Smooth muscle cell (in vitro differentiated cells): ENCODE measurements around the gene KCNJ14. TPM values are rescaled to one million over a fixed set of nuclear protein-coding genes. Genes with fewer than 3 reads are reported as not detected.
A peak's percentile ranks its signal among the peaks of the same experiment; 100 is the strongest.

Experiments
- DNase-seq: peaks from one replicate; lab custom pipeline; 2025; ENCODE audit not compliant: unreplicated experiment; lab: John Stamatoyannopoulos, UW
- H2AFZ ChIP-seq: fragments of 200-600 bp; sonication (generic); 2 replicates; pipeline ENCODE4 v1.6.0; 2016; ENCODE audit warnings: antibody characterized with exemption, low read depth, mild to moderate bottlenecking
- H3F3A ChIP-seq: fragments of 200-600 bp; sonication (generic); 2 replicates; pipeline ENCODE4 v1.6.0; 2017; ENCODE audit warnings: antibody characterized with exemption, low read depth
- H3K27ac ChIP-seq: fragments of 200-600 bp; sonication (generic); 2 replicates; pipeline ENCODE4 v1.5.1; 2016; ENCODE audit warnings: low read depth, mild to moderate bottlenecking
- H3K27me3 ChIP-seq: fragments of 200-600 bp; sonication (generic); 2 replicates; pipeline ENCODE4 v1.6.1; 2016; ENCODE audit warnings: low read depth, mild to moderate bottlenecking
- H3K36me3 ChIP-seq: fragments of 200-600 bp; sonication (generic); 2 replicates; pipeline ENCODE4 v1.5.1; 2016; ENCODE audit warnings: low read depth
- H3K4me1 ChIP-seq: fragments of 200-600 bp; sonication (generic); 2 replicates; pipeline ENCODE4 v1.5.1; 2016; ENCODE audit warnings: low read depth
- H3K4me2 ChIP-seq: fragments of 200-600 bp; sonication (generic); 2 replicates; pipeline ENCODE4 v1.6.0; 2016; ENCODE audit warnings: mild to moderate bottlenecking
- H3K4me3 ChIP-seq: fragments of 200-600 bp; sonication (generic); 2 replicates; pipeline ENCODE4 v1.5.1; 2016; ENCODE audit warnings: mild to moderate bottlenecking
- H3K79me2 ChIP-seq: fragments of 200-600 bp; sonication (generic); 2 replicates; pipeline ENCODE4 v1.6.0; 2016; ENCODE audit warnings: low read depth, mild to moderate bottlenecking
- H3K9ac ChIP-seq: fragments of 200-600 bp; sonication (generic); 2 replicates; pipeline ENCODE4 v1.6.0; 2016; ENCODE audit warnings: low read depth
- H3K9me3 ChIP-seq: fragments of 200-600 bp; sonication (generic); replicated peaks from 2 replicates; pipeline ENCODE4 v1.5.1; 2016; ENCODE audit warnings: low read depth
- H4K20me1 ChIP-seq: fragments of 200-600 bp; sonication (generic); 2 replicates; pipeline ENCODE4 v1.6.0; 2016; ENCODE audit warnings: low read depth
- WGBS: methylation state at CpG from one replicate; pipeline ENCODE4 v1.1.7; 2016; ENCODE audit warnings: low lambda C conversion rate; 5-methylcytosine and 5-hydroxymethylcytosine counted together
- polyA plus RNA-seq: library from polyadenylated mRNA; unstranded; fragments of >200 nt; fragmentation: Nextera tagmentation; extraction: Ambion mirVana; gene quantifications from 2 replicates; pipeline ENCODE4 v1.2.1, GENCODE V29; 2016
- total RNA-seq: library from RNA; depleted of rRNA; stranded (reverse); fragments of >200 nt; gene quantifications from 2 replicates; pipeline ENCODE4 v1.2.3, GENCODE V29; 2014
- TF ChIP-seq, protein P1 (sequence below): fragments of 200-600 bp; sonication (generic); IDR thresholded peaks from 2 replicates; pipeline ENCODE4 v1.5.1; 2017; ENCODE audit warnings: borderline replicate concordance, mild to moderate bottlenecking, antibody characterized with exemption; ENCODE audit not compliant: insufficient read depth, poor library complexity, severe bottlenecking

Gene KCNJ14
- total and polyA plus RNA-seq, 2 experiments from 2014 or later: 1.7 to 1.8 TPM

DNA sequence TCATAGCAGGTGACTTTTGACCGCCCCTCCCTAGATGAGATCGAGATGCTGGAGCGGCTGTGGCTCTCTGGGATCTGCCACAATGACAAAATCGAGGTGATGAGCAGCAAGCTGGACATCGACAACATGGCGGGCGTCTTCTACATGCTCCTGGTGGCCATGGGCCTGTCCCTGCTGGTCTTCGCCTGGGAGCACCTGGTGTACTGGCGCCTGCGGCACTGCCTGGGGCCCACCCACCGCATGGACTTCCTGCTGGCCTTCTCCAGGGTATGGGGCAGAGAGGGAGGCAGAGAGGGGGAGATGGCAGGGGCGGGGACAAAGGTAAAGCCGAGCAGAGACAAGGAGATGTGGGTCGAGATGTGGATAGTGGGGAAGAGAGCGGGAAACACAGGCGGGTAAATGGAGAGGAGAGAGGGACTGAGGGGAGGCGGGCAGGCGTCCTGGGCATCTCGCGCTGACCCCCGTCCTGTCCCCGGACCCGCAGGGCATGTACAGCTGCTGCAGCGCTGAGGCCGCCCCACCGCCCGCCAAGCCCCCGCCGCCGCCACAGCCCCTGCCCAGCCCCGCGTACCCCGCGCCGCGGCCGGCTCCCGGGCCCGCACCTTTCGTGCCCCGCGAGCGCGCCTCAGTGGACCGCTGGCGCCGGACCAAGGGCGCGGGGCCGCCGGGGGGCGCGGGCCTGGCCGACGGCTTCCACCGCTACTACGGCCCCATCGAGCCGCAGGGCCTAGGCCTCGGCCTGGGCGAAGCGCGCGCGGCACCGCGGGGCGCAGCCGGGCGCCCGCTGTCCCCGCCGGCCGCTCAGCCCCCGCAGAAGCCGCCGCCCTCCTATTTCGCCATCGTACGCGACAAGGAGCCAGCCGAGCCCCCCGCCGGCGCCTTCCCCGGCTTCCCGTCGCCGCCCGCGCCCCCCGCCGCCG lies 13.0 kb upstream of the KCNJ14 start:
- Histone ChIP-seq H3K4me2 (no peak overlapping the region), H3K4me3 (no peak overlapping the region), H3K4me1 (peaks cover 13% of the 10 kb centered on the region), H2AFZ (no peak overlapping the region), H3K27me3 (no peaks in the 10 kb centered on the region), H3K27ac (no peak overlapping the region), H3K9me3 (no peaks in the 10 kb centered on the region), H3F3A (peaks cover 5% of the 10 kb centered on the region), H3K79me2 (peaks cover 12% of the 10 kb centered on the region), H3K9ac (no peak overlapping the region), H4K20me1 (no peaks in the 10 kb centered on the region), H3K36me3 (no peaks in the 10 kb centered on the region)
- WGBS: 93% methylated on average over 21 of the region's 94 CpGs
- TF ChIP-seq, protein P1, sequence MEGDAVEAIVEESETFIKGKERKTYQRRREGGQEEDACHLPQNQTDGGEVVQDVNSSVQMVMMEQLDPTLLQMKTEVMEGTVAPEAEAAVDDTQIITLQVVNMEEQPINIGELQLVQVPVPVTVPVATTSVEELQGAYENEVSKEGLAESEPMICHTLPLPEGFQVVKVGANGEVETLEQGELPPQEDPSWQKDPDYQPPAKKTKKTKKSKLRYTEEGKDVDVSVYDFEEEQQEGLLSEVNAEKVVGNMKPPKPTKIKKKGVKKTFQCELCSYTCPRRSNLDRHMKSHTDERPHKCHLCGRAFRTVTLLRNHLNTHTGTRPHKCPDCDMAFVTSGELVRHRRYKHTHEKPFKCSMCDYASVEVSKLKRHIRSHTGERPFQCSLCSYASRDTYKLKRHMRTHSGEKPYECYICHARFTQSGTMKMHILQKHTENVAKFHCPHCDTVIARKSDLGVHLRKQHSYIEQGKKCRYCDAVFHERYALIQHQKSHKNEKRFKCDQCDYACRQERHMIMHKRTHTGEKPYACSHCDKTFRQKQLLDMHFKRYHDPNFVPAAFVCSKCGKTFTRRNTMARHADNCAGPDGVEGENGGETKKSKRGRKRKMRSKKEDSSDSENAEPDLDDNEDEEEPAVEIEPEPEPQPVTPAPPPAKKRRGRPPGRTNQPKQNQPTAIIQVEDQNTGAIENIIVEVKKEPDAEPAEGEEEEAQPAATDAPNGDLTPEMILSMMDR: no peak
- DNase-seq: no peak

- Histone ChIP-seq H3K27ac (no peak overlapping the region), H2AFZ (no peak overlapping the region), H3K27me3 (no peaks in the 10 kb centered on the region), H3K79me2 (peaks cover 16% of the 10 kb centered on the region), H3K4me3 (no peak overlapping the region), H3K9ac (no peak overlapping the region), H3K9me3 (no peaks in the 10 kb centered on the region), H3F3A (peaks cover 5% of the 10 kb centered on the region), H3K36me3 (no peaks in the 10 kb centered on the region), H3K4me2 (no peak overlapping the region), H4K20me1 (no peaks in the 10 kb centered on the region), H3K4me1 (peaks cover 13% of the 10 kb centered on the region)
- TF ChIP-seq, protein P1: no peak
- 36% methylated on average over 18 of the region's 60 CpGs for WGBS
- DNase-seq: no peak
Observed at GRCh38 chr19:48443256-48443655, 12.1 kb upstream of the KCNJ14 start.

- peak overlapping the region; percentile 96 for H3K4me2 ChIP-seq
- H3K4me3 ChIP-seq: no peak overlapping the region
- H2AFZ ChIP-seq: no peak overlapping the region
- H3K9ac ChIP-seq: no peak overlapping the region
- H3K36me3 ChIP-seq: no peaks in the 10 kb centered on the region
- no peak for DNase-seq
- TF ChIP-seq, protein P1: no peak
- peaks cover 13% of the 10 kb centered on the region for H3K4me1 ChIP-seq
- peaks cover 5% of the 10 kb centered on the region for H3F3A ChIP-seq
- H3K27ac ChIP-seq: no peak overlapping the region
- WGBS: 72% methylated on average over 38 of the region's 45 CpGs
- H3K79me2 ChIP-seq: peaks cover 21% of the 10 kb centered on the region
- no peaks in the 10 kb centered on the region for H3K27me3 ChIP-seq
- H3K9me3 ChIP-seq: no peaks in the 10 kb centered on the region
- no peaks in the 10 kb centered on the region for H4K20me1 ChIP-seq
Observed at GRCh38 chr19:48443731-48444128, 11.6 kb upstream of the KCNJ14 start.
